SK-N-SH (cell line): Measurements from ENCODE around the gene FERD3L. TPM values are rescaled to one million over a fixed set of nuclear protein-coding genes. Genes with fewer than 3 reads are reported as not detected.

ENCODE experiments used
- CTCF ChIA-PET: fragments of 300-600, 350-600 bp; formaldehyde crosslinking; extraction: SDS; loops from one replicate; lab custom pipeline; 2021; lab: Yijun Ruan, JAX
- POLR2A ChIA-PET: fragments of 350-600 bp; sonication (Branson Sonifier 250); formaldehyde crosslinking; extraction: SDS; loops from one replicate; lab custom pipeline; 2020; ENCODE audit warnings: antibody characterized with exemption, inconsistent platforms; lab: Yijun Ruan, JAX
- DNase-seq: peaks from one replicate; pipeline ENCODE4 v3.0.0; 2012
- H2AFZ ChIP-seq: fragments of 200-600 bp; sonication (generic); 2 replicates; pipeline ENCODE4 v1.8.1; 2016; ENCODE audit warnings: antibody characterized with exemption, mild to moderate bottlenecking, low read depth
- H3F3A ChIP-seq: fragments of 200-600 bp; sonication (generic); replicated peaks from 2 replicates; pipeline ENCODE3; 2016; ENCODE audit warnings: antibody characterized with exemption, mild to moderate bottlenecking; ENCODE audit not compliant: insufficient read depth
- H3K27ac ChIP-seq, 2 experiments: fragments of 200-500 bp in 1 of 2; fragments of 200-600 bp in 1 of 2; sonication (Bioruptor generic) in 1 of 2; sonication (generic), shearing (Covaris generic) in 1 of 2; 2 replicates each; pipeline versions ENCODE4 v1.5.1 to v1.6.1; 2014 to 2016; ENCODE audit warnings: low read depth in 2 of 2, inconsistent platforms in 1 of 2, low read length in 1 of 2, mild to moderate bottlenecking in 1 of 2, mixed read lengths in 1 of 2
- H3K27me3 ChIP-seq: fragments of 200-600 bp; sonication (generic), shearing (Covaris generic); 2 replicates; pipeline ENCODE4 v1.6.1; 2016; ENCODE audit warnings: mixed run types; ENCODE audit not compliant: insufficient read depth
- H3K36me3 ChIP-seq, 2 experiments: fragments of 200-500 bp in 1 of 2; fragments of 200-600 bp in 1 of 2; sonication (Bioruptor generic) in 1 of 2; sonication (generic) in 1 of 2; replicated peaks in 1 of 2; 2 replicates each; pipeline versions ENCODE3 to v1.5.1; 2014 to 2016; ENCODE audit warnings: low read length in 1 of 2, mild to moderate bottlenecking in 1 of 2; ENCODE audit not compliant: insufficient read depth in 2 of 2, control insufficient read depth in 1 of 2
- H3K4me1 ChIP-seq, 2 experiments: fragments of 200-500 bp in 1 of 2; fragments of 200-600 bp in 1 of 2; sonication (Bioruptor generic) in 1 of 2; sonication (generic), shearing (Covaris generic) in 1 of 2; 2 replicates each; pipeline versions ENCODE4 v1.5.1 to v1.6.1; 2014 to 2016; ENCODE audit warnings: low read depth in 1 of 2, low read length in 1 of 2, mixed run types in 1 of 2; ENCODE audit not compliant: insufficient read depth in 2 of 2, control insufficient read depth in 1 of 2
- H3K4me2 ChIP-seq: fragments of 200-600 bp; sonication (generic), shearing (Covaris generic); 2 replicates; pipeline ENCODE4 v1.6.1; 2017; ENCODE audit warnings: mixed run types
- H3K4me3 ChIP-seq, 2 experiments: fragments of 200-500 bp in 1 of 2; fragments of 200-600 bp in 1 of 2; sonication (Bioruptor generic) in 1 of 2; sonication (generic), shearing (Covaris generic) in 1 of 2; 2 replicates each; pipeline versions ENCODE4 v1.5.1 to v1.8.1; 2014 to 2016; ENCODE audit warnings: low read depth in 2 of 2, inconsistent platforms in 1 of 2, low read length in 1 of 2, mild to moderate bottlenecking in 1 of 2, mixed read lengths in 1 of 2, moderate library complexity in 1 of 2
- H3K79me2 ChIP-seq: fragments of 200-600 bp; sonication (generic); 2 replicates; pipeline ENCODE4 v1.8.1; 2017; ENCODE audit warnings: mild to moderate bottlenecking; ENCODE audit not compliant: insufficient read depth
- H3K9ac ChIP-seq: fragments of 200-600 bp; sonication (generic); 2 replicates; pipeline ENCODE4 v1.6.1; 2017; ENCODE audit warnings: mixed run types
- H3K9me2 ChIP-seq: fragments of 200-600 bp; sonication (generic); 2 replicates; pipeline ENCODE4 v1.6.1; 2017; ENCODE audit warnings: mixed run types
- H3K9me3 ChIP-seq: fragments of 200-600 bp; sonication (generic); 2 replicates; pipeline ENCODE4 v1.6.1; 2017; ENCODE audit warnings: mixed run types, mild to moderate bottlenecking, moderate library complexity
- H4K20me1 ChIP-seq: fragments of 200-600 bp; sonication (generic); 2 replicates; pipeline ENCODE4 v1.6.1; 2017; ENCODE audit warnings: mild to moderate bottlenecking, mixed run types; ENCODE audit not compliant: insufficient read depth
- JUND ChIP-seq: IDR thresholded peaks from 2 replicates; pipeline ENCODE4 v1.4.0; 2012
- RAD21 ChIP-seq: IDR thresholded peaks from 2 replicates; pipeline ENCODE4 v1.6.1; 2012; ENCODE audit warnings: mild to moderate bottlenecking, low read length
- RFX5 ChIP-seq: IDR thresholded peaks from 2 replicates; pipeline ENCODE4 v1.6.1; 2012; ENCODE audit warnings: mild to moderate bottlenecking, improper control_type of control experiment, low read length
- TCF12 ChIP-seq: IDR thresholded peaks from 2 replicates; pipeline ENCODE4 v1.4.0; 2012
- WGBS: methylation state at CpG from one replicate; pipeline ENCODE4 v1.1.6; 2017; ENCODE audit warnings: low lambda C conversion rate; 5-methylcytosine and 5-hydroxymethylcytosine counted together
- polyA plus RNA-seq, 3 experiments: library from polyadenylated mRNA; depleted of rRNA; stranded (reverse); fragments of >200 nt; gene quantifications; 2 replicates each; pipeline ENCODE4 v1.2.3, GENCODE V29; 2012
- TF ChIP-seq, protein P1 (sequence below): IDR thresholded peaks from 2 replicates; pipeline ENCODE4 v1.4.0; 2012; ENCODE audit warnings: low read depth, borderline replicate concordance
- TF ChIP-seq, protein P2 (sequence below): IDR thresholded peaks from 2 replicates; pipeline ENCODE4 v1.6.1; 2012; ENCODE audit warnings: mild to moderate bottlenecking, low read depth, low read length, moderate library complexity

FERD3L gene
- polyA plus RNA-seq, 1 of the 3 experiments (the other 2 are of a cell fraction): not detected

DNA sequence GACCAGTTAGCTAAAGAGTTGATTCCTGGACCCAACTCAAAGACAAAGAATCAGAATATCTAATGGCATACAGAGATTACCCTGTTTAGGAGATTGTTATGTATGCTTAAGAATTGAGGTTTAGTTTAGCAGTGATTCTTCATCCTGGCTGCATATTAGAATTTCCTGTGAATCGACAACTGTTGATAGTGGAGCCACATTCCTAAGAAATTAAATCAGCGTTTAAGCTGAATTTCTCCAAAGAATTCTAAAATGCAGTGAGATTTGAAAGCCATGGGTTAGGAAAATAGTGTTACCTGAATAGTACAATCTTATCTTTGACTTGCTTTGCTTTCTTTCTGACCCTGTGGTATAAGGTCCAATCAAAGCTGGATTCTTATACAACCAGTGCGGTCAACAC lies 16.4 kb upstream of the FERD3L start (continued):
- TF ChIP-seq, protein P1, sequence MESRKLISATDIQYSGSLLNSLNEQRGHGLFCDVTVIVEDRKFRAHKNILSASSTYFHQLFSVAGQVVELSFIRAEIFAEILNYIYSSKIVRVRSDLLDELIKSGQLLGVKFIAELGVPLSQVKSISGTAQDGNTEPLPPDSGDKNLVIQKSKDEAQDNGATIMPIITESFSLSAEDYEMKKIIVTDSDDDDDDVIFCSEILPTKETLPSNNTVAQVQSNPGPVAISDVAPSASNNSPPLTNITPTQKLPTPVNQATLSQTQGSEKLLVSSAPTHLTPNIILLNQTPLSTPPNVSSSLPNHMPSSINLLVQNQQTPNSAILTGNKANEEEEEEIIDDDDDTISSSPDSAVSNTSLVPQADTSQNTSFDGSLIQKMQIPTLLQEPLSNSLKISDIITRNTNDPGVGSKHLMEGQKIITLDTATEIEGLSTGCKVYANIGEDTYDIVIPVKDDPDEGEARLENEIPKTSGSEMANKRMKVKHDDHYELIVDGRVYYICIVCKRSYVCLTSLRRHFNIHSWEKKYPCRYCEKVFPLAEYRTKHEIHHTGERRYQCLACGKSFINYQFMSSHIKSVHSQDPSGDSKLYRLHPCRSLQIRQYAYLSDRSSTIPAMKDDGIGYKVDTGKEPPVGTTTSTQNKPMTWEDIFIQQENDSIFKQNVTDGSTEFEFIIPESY: no peak
- TF ChIP-seq, protein P2, sequence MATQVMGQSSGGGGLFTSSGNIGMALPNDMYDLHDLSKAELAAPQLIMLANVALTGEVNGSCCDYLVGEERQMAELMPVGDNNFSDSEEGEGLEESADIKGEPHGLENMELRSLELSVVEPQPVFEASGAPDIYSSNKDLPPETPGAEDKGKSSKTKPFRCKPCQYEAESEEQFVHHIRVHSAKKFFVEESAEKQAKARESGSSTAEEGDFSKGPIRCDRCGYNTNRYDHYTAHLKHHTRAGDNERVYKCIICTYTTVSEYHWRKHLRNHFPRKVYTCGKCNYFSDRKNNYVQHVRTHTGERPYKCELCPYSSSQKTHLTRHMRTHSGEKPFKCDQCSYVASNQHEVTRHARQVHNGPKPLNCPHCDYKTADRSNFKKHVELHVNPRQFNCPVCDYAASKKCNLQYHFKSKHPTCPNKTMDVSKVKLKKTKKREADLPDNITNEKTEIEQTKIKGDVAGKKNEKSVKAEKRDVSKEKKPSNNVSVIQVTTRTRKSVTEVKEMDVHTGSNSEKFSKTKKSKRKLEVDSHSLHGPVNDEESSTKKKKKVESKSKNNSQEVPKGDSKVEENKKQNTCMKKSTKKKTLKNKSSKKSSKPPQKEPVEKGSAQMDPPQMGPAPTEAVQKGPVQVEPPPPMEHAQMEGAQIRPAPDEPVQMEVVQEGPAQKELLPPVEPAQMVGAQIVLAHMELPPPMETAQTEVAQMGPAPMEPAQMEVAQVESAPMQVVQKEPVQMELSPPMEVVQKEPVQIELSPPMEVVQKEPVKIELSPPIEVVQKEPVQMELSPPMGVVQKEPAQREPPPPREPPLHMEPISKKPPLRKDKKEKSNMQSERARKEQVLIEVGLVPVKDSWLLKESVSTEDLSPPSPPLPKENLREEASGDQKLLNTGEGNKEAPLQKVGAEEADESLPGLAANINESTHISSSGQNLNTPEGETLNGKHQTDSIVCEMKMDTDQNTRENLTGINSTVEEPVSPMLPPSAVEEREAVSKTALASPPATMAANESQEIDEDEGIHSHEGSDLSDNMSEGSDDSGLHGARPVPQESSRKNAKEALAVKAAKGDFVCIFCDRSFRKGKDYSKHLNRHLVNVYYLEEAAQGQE: no peak
- no peak for TF ChIP-seq RAD21
- TF ChIP-seq TCF12: no peak
- TF ChIP-seq RFX5: no peak

DNA sequence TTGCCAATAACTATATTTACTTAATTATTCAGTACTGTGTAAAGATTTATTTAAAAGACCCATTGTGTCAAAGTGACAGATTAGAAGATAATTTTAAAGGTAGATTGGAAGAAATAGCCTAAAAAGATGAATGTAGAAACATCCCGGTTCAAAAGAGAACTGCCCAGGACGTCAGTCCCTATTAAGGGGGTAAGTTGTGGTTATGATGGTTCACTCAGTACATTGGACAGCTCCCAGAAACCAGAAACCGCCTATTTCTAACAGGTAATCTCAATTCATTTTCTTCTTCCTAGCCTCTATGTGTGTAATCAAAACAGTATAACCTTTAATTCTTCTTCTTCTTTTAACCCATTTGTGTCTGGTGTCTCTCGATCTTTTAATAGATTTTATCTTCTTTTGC lies 1.5 kb upstream of the FERD3L start:
- Histone ChIP-seq H3K79me2 (no peaks in the 10 kb centered on the region), H4K20me1 (no peaks in the 10 kb centered on the region), H2AFZ (no peak overlapping the region), H3K9me3 (no peaks in the 10 kb centered on the region), H3K27me3 (no peaks in the 10 kb centered on the region), H3K4me3 (no peak overlapping the region), H3K27ac (no peak overlapping the region), H3F3A (no peaks in the 10 kb centered on the region), H3K4me1 (no peaks in the 10 kb centered on the region), H3K9ac (no peak overlapping the region), H3K4me2 (no peak overlapping the region), H3K36me3 (no peaks in the 10 kb centered on the region), H3K9me2 (0 out of 2 replicates have a peak, but pooled peaks cover 3% of the 10 kb centered on the region)
- WGBS: 29% methylated on average over 4 of the region's 4 CpGs
- POLR2A ChIA-PET: no interaction called here
- TF ChIP-seq, protein P1: no peak
- TF ChIP-seq, protein P2: peak; percentile 94
- no peak for TF ChIP-seq JUND
- peak; percentile 23 for DNase-seq
- CTCF ChIA-PET: interaction anchor here (0.8 to 1.7 kb wide), 3 partner anchors 17 to 345 kb away, joined by 3 to 4 read pairs (median 4); no protein-coding TSS in a partner anchor
